H9 (cell line): ENCODE data around the gene GBGT1. TPM values are rescaled to one million over a fixed set of nuclear protein-coding genes. Genes with fewer than 3 reads are reported as not detected.

Experiments
- DNase-seq: peaks from one replicate; pipeline ENCODE4 v3.0.0-alpha.2; 2017
- H2AFZ ChIP-seq: one replicate; pipeline ENCODE4 v1.6.1; 2013; ENCODE audit warnings: mild to moderate bottlenecking, low read length, control low read depth, moderate library complexity
- H2AK5ac ChIP-seq: 2 replicates; pipeline ENCODE4 v1.6.1; 2013; ENCODE audit warnings: low read length, control low read depth, mixed read lengths; ENCODE audit not compliant: insufficient read length
- H2BK120ac ChIP-seq: one replicate; pipeline ENCODE4 v1.6.1; 2013; ENCODE audit warnings: low read depth, mild to moderate bottlenecking, low read length, control low read depth, inconsistent platforms; ENCODE audit not compliant: poor library complexity, severe bottlenecking
- H2BK12ac ChIP-seq: 2 replicates; pipeline ENCODE4 v1.6.1; 2013; ENCODE audit warnings: low read length, control low read depth, mixed read lengths, low read depth; ENCODE audit not compliant: insufficient read length
- H2BK15ac ChIP-seq: 2 replicates; pipeline ENCODE4 v1.6.1; 2013; ENCODE audit warnings: low read depth, low read length, control low read depth
- H2BK20ac ChIP-seq: one replicate; pipeline ENCODE4 v1.6.1; 2013; ENCODE audit warnings: low read depth, mild to moderate bottlenecking, low read length, control low read depth, inconsistent platforms; ENCODE audit not compliant: poor library complexity, severe bottlenecking
- H2BK5ac ChIP-seq: 2 replicates; pipeline ENCODE4 v1.6.1; 2013; ENCODE audit warnings: low read length, control low read depth, mixed read lengths; ENCODE audit not compliant: insufficient read length
- H3K14ac ChIP-seq: 2 replicates; pipeline ENCODE4 v1.6.1; 2013; ENCODE audit warnings: low read length, control low read depth; ENCODE audit not compliant: insufficient read depth
- H3K18ac ChIP-seq: 2 replicates; pipeline ENCODE4 v1.6.1; 2013; ENCODE audit warnings: low read depth, mild to moderate bottlenecking, mixed read lengths, low read length, control low read depth; ENCODE audit not compliant: insufficient read length
- H3K23ac ChIP-seq: 2 replicates; pipeline ENCODE4 v1.6.1; 2013; ENCODE audit warnings: low read length, control low read depth, mixed read lengths, low read depth; ENCODE audit not compliant: insufficient read length
- H3K23me2 ChIP-seq: 2 replicates; pipeline ENCODE4 v1.6.1; 2013; ENCODE audit warnings: low read depth, mild to moderate bottlenecking, mixed read lengths, low read length, control low read depth; ENCODE audit not compliant: insufficient read length, poor library complexity, severe bottlenecking
- H3K27ac ChIP-seq: 2 replicates; pipeline ENCODE4 v1.5.1; 2013; ENCODE audit warnings: low read length, control low read depth, mixed read lengths, low read depth; ENCODE audit not compliant: insufficient read length
- H3K27me3 ChIP-seq: 2 replicates; pipeline ENCODE4 v1.6.1; 2013; ENCODE audit warnings: low read length, control low read depth, inconsistent platforms; ENCODE audit not compliant: insufficient read depth
- H3K4ac ChIP-seq: 2 replicates; pipeline ENCODE4 v1.6.1; 2013; ENCODE audit warnings: low read depth, mild to moderate bottlenecking, control low read depth, inconsistent platforms, low read length, moderate library complexity
- H3K4me1 ChIP-seq: 2 replicates; pipeline ENCODE4 v1.6.1; 2013; ENCODE audit warnings: low read length, control low read depth, inconsistent platforms; ENCODE audit not compliant: insufficient read depth
- H3K4me2 ChIP-seq: 2 replicates; pipeline ENCODE4 v1.6.1; 2013; ENCODE audit warnings: low read length, control low read depth, mixed read lengths; ENCODE audit not compliant: insufficient read length, insufficient read depth
- H3K56ac ChIP-seq: 2 replicates; pipeline ENCODE4 v1.6.1; 2013; ENCODE audit warnings: low read depth, mild to moderate bottlenecking, mixed read lengths, low read length, control low read depth; ENCODE audit not compliant: insufficient read length
- H3K79me1 ChIP-seq: 2 replicates; pipeline ENCODE4 v1.6.1; 2013; ENCODE audit warnings: low read depth, mild to moderate bottlenecking, moderate library complexity, low read length, control low read depth, inconsistent platforms; ENCODE audit not compliant: insufficient read depth, poor library complexity, severe bottlenecking
- H3K79me2 ChIP-seq: 2 replicates; pipeline ENCODE4 v1.6.1; 2013; ENCODE audit warnings: low read length, control low read depth, inconsistent platforms; ENCODE audit not compliant: insufficient read depth
- H3K9ac ChIP-seq: 2 replicates; pipeline ENCODE4 v1.6.1; 2013; ENCODE audit warnings: low read length, control low read depth, mixed read lengths; ENCODE audit not compliant: insufficient read length; ENCODE audit errors: extremely low read depth
- H3K9me3 ChIP-seq: one replicate; pipeline ENCODE4 v1.6.1; 2013; ENCODE audit warnings: low read depth, low read length, inconsistent platforms; ENCODE audit not compliant: control insufficient read depth
- H3T11ph ChIP-seq: one replicate; pipeline ENCODE4 v1.6.1; 2013; ENCODE audit warnings: mild to moderate bottlenecking, low read length, control low read depth, inconsistent platforms
- H4K20me1 ChIP-seq: one replicate; pipeline ENCODE4 v1.6.1; 2013; ENCODE audit not compliant: control insufficient read depth, insufficient read length, insufficient read depth
- H4K5ac ChIP-seq: 2 replicates; pipeline ENCODE4 v1.6.1; 2013; ENCODE audit warnings: low read depth, mild to moderate bottlenecking, mixed read lengths, low read length, control low read depth; ENCODE audit not compliant: insufficient read length
- H4K8ac ChIP-seq: replicated peaks from 2 replicates; pipeline ENCODE4 v1.6.1; 2013; ENCODE audit warnings: low read length, control low read depth, mixed read lengths, low read depth; ENCODE audit not compliant: insufficient read length
- H4K91ac ChIP-seq: 2 replicates; pipeline ENCODE4 v1.6.1; 2013; ENCODE audit warnings: low read depth, mild to moderate bottlenecking, moderate library complexity, mixed read lengths, low read length, control low read depth; ENCODE audit not compliant: insufficient read length
- H3K27ac Mint-ChIP-seq, 3 experiments: 2 replicates in 2 of 3; 3 replicates in 1 of 3; pipeline ENCODE4 v1.8.0; 2020 to 2021; ENCODE audit warnings: mixed read lengths in 3 of 3, mild to moderate bottlenecking in 1 of 3, moderate library complexity in 1 of 3
- H3K27me3 Mint-ChIP-seq: 2 replicates; pipeline ENCODE4 v1.8.0; 2021; ENCODE audit warnings: low read depth, mild to moderate bottlenecking, moderate library complexity, mixed read lengths
- H3K36me3 Mint-ChIP-seq, 3 experiments: 2 replicates in 2 of 3; 3 replicates in 1 of 3; pipeline ENCODE4 v1.8.0; 2020 to 2021; ENCODE audit warnings: low read depth in 3 of 3, mixed read lengths in 3 of 3; ENCODE audit not compliant: insufficient read depth in 1 of 3
- H3K4me1 Mint-ChIP-seq, 2 experiments: 2 replicates each; pipeline ENCODE4 v1.8.0; 2020; ENCODE audit warnings: mixed read lengths in 2 of 2
- H3K4me3 Mint-ChIP-seq, 2 experiments: 2 replicates in 1 of 2; 3 replicates in 1 of 2; pipeline ENCODE4 v1.8.0; 2020 to 2021; ENCODE audit warnings: mild to moderate bottlenecking in 2 of 2, mixed read lengths in 2 of 2, moderate library complexity in 1 of 2
- H3K9me3 Mint-ChIP-seq, 2 experiments: 2 replicates in 1 of 2; 3 replicates in 1 of 2; pipeline ENCODE4 v1.8.0; 2020; ENCODE audit warnings: mild to moderate bottlenecking in 2 of 2, mixed read lengths in 2 of 2, moderate library complexity in 1 of 2
- CTCF ChIP-seq: fragments of 200-600 bp; sonication (generic); conservative IDR thresholded peaks from 3 replicates; pipeline ENCODE4 v1.8.0; 2021; ENCODE audit warnings: antibody characterized with exemption, mild to moderate bottlenecking
- WGBS: extraction: QIAGEN DNeasy Blood & Tissue Kit; methylation state at CpG from one replicate; pipeline ENCODE4 v1.1.7; 2013; ENCODE audit warnings: missing lambda C conversion rate, low lambda C conversion rate, mixed read lengths; ENCODE audit not compliant: insufficient read length; ENCODE audit errors: extremely low coverage; 5-methylcytosine and 5-hydroxymethylcytosine counted together
- total RNA-seq: library from RNA; stranded (reverse); gene quantifications from 2 replicates; pipeline ENCODE4 v1.2.1, GENCODE V29; 2021

GBGT1 gene
- total RNA-seq, 1 experiment from 2014 or later: 9.3 TPM

GRCh38 chr9:133201424-133202144 lies 37.9 kb upstream of the GBGT1 start:
- Histone ChIP-seq H3K27ac (no peak overlapping the region), H2BK15ac (no peak overlapping the region), H2BK5ac (no peak overlapping the region), H3K23me2 (no peaks in the 10 kb centered on the region), H3K79me2 (no peaks in the 10 kb centered on the region), H3K18ac (no peak overlapping the region), H4K91ac (no peak overlapping the region), H2AFZ (no peak overlapping the region), H4K8ac (no peak overlapping the region), H3K27me3 (peaks cover 5% of the 10 kb centered on the region; the same call in 1 of the 2 replicates), H2BK12ac (no peak overlapping the region), H2BK120ac (no peak overlapping the region), H3K23ac (no peak overlapping the region), H3K4me2 (no peak overlapping the region), H3K56ac (no peak overlapping the region), H3K79me1 (no peaks in the 10 kb centered on the region), H2BK20ac (no peak overlapping the region), H4K20me1 (no peaks in the 10 kb centered on the region), H3K4me1 (no peaks in the 10 kb centered on the region), H2AK5ac (no peak overlapping the region), H3K9ac (no peak overlapping the region), H3K4ac (no peak overlapping the region), H4K5ac (no peak overlapping the region), H3T11ph (no peak overlapping the region), H3K9me3 (no peaks in the 10 kb centered on the region), H3K14ac (no peak overlapping the region)
- no peaks in the 10 kb centered on the region for H3K9me3 Mint-ChIP-seq
- TF ChIP-seq CTCF: no peak
- DNase-seq: no peak
- H3K4me3 Mint-ChIP-seq: no peak overlapping the region
- no CpG with 5 or more reads among the region's 13 CpGs for WGBS
- peaks cover 88% of the 10 kb centered on the region for H3K27me3 Mint-ChIP-seq
- no peaks in the 10 kb centered on the region for H3K36me3 Mint-ChIP-seq
- no peak overlapping the region for H3K27ac Mint-ChIP-seq
- 0 out of 4 replicates have a peak, but pooled peaks cover 0 to 2% of the 10 kb centered on the region in 2 experiments for H3K4me1 Mint-ChIP-seq
